22Rv1 (cell line): ENCODE data around the gene DNM1L.

Experiments
- ZFX ChIP-seq: fragments of 450-650 bp; IDR thresholded peaks from 2 replicates; pipeline ENCODE4 v1.6.1; 2017; ENCODE audit warnings: antibody characterized with exemption, borderline replicate concordance
- TF ChIP-seq, protein P1 (sequence below): fragments of 450-650 bp; IDR thresholded peaks from 2 replicates; pipeline ENCODE4 v1.5.1; 2017; ENCODE audit warnings: mild to moderate bottlenecking

DNA sequence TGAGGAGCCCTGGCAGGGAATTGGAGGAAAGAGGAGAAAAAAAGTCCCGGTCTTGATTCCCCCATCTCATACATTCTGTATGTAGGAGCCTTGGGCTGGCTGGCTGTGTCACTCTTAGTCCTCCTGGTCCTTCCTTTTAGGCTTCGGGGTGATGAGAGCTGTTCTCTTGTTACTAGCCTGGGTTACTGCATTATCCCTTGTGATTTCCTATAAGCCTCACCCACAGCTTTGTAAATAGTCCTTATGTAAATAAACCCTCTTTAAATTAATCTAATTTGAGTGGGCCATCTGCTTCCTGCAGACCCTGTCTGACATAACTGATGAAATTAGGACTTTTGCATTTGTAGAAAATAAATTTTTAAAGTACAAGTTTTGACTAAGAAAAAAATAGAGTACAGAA, 19.2 kb downstream of the DNM1L start:
- TF ChIP-seq, protein P1, sequence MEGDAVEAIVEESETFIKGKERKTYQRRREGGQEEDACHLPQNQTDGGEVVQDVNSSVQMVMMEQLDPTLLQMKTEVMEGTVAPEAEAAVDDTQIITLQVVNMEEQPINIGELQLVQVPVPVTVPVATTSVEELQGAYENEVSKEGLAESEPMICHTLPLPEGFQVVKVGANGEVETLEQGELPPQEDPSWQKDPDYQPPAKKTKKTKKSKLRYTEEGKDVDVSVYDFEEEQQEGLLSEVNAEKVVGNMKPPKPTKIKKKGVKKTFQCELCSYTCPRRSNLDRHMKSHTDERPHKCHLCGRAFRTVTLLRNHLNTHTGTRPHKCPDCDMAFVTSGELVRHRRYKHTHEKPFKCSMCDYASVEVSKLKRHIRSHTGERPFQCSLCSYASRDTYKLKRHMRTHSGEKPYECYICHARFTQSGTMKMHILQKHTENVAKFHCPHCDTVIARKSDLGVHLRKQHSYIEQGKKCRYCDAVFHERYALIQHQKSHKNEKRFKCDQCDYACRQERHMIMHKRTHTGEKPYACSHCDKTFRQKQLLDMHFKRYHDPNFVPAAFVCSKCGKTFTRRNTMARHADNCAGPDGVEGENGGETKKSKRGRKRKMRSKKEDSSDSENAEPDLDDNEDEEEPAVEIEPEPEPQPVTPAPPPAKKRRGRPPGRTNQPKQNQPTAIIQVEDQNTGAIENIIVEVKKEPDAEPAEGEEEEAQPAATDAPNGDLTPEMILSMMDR: no peak
- no peak for TF ChIP-seq ZFX
